Stimulated activated CD4-positive, alpha-beta T cell treated with anti-CD3 and anti-CD28 coated beads, TNF-alpha, amount 100 ng/mL, for 4 hours (primary cell): Measurements from ENCODE around the gene TRPM6.
A peak's percentile ranks its signal among the peaks of the same experiment; 100 is the strongest.
"Not testable (repeated sequence)": the region's sequence is repeated elsewhere in the genome, so short reads cannot be mapped to it uniquely, and the experiment has no call there.

Experiments used
- DNase-seq, 3 experiments: peaks; one replicate each; pipeline ENCODE4 v3.0.0-alpha.2; 2020; ENCODE audit warnings: low read depth in 3 of 3

TRPM6 gene, protein sequence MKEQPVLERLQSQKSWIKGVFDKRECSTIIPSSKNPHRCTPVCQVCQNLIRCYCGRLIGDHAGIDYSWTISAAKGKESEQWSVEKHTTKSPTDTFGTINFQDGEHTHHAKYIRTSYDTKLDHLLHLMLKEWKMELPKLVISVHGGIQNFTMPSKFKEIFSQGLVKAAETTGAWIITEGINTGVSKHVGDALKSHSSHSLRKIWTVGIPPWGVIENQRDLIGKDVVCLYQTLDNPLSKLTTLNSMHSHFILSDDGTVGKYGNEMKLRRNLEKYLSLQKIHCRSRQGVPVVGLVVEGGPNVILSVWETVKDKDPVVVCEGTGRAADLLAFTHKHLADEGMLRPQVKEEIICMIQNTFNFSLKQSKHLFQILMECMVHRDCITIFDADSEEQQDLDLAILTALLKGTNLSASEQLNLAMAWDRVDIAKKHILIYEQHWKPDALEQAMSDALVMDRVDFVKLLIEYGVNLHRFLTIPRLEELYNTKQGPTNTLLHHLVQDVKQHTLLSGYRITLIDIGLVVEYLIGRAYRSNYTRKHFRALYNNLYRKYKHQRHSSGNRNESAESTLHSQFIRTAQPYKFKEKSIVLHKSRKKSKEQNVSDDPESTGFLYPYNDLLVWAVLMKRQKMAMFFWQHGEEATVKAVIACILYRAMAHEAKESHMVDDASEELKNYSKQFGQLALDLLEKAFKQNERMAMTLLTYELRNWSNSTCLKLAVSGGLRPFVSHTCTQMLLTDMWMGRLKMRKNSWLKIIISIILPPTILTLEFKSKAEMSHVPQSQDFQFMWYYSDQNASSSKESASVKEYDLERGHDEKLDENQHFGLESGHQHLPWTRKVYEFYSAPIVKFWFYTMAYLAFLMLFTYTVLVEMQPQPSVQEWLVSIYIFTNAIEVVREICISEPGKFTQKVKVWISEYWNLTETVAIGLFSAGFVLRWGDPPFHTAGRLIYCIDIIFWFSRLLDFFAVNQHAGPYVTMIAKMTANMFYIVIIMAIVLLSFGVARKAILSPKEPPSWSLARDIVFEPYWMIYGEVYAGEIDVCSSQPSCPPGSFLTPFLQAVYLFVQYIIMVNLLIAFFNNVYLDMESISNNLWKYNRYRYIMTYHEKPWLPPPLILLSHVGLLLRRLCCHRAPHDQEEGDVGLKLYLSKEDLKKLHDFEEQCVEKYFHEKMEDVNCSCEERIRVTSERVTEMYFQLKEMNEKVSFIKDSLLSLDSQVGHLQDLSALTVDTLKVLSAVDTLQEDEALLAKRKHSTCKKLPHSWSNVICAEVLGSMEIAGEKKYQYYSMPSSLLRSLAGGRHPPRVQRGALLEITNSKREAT (N-terminal part only)

GRCh38 chr9:74887041-74887980, at the start of gene TRPM6:
TRPM6 (minus strand) TSS chr9:74887921; CDS start chr9:74887856, 65 bp downstream.
- peak in 1 of 3 experiments; percentile 21 for DNase-seq

GRCh38 chr9:74935008-74935407, 47.3 kb upstream of the TRPM6 start:
- no peak for DNase-seq

DNA sequence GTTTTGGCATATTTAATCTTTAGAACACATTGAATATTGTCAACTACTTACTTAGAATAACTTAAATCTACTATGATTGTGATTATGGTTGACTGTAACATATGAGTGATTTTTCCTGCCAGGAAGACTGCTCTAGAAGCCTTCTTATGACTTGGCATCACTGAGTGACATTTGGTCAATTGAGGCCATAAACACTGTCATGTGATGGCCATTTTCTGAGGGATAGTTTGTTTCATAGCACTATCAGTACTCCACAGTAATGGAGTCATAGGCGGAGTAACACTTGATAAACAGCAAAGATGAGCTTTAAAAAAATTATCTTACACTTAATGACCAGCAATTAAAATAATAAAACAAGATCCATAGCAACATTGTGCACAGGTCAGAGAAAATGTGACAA, 34.0 kb upstream of the TRPM6 start:
- no peak for DNase-seq

DNA sequence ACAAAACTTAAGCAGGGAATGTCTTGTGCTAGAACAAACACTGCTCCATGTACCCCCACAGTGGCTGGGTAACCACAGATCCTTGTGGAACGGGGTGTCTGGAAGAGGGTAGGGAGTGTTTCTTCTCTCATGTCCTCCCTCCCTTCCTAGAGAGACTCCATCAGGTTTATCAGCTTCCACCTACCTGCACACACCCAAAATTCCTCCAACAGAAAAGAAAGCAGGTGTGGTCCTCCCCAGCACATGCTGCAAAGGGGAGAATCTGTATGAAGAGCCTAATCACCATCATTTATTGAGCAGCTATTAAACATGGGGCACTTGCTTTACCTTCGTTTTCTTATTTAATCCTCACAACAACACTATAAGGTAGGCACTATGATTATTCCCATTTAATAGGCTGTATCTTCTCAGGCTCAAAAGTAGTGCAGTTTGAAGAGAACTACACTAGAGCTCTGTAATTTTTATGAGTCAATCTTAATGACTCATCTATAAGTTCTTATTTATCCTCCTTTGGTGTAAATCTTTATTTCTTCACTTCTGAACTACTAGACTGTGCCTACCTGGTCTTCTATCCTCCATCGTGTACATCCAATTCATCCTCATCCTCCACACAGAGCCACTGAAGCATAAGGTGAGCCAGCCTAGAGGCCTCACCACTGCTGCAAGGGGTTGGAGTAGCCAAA, 33.4 kb upstream of the TRPM6 start:
- no peak for DNase-seq

- no peak for DNase-seq
Measured at GRCh38 chr9:74910036-74910435, 22.3 kb upstream of the TRPM6 start.

DNA sequence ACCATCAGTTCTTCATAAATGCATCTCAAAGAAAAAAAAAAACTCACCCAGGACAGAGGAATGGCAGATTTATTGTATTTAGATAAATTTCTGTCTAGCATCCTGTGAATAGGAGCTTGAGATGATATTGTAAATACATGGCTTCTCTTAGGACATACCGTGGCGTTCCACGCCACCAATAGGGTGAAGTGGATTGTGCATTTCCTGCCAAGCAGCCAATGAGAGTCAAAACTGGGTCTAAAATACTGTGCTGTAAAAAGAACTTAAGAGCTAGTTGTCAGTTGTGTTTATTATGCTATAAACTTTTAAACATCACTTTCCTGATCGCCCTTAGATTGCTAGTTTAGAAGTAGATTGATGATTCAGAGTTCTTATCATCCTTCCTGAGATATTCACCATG, 20.9 kb upstream of the TRPM6 start:
- no peak for DNase-seq

DNA sequence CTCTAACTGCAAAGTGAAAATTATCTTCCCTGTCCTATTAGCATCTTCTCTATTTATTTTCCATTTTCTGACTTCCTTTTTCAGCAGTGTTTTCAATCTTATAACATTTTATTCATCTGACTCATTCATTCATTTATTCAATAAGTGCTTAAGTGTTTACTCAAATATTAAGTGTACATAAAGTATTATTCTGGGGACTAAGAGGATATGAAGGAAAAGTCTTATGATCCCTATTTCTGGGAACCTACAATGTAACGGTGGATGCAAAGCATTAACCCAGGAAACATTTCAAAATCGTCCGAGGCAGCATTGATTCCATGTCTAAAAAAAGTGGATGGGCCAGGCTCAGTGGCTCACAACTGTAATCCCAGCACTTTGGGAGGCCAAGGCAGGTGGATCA, 19.4 kb upstream of the TRPM6 start:
- DNase-seq: no peak

DNA sequence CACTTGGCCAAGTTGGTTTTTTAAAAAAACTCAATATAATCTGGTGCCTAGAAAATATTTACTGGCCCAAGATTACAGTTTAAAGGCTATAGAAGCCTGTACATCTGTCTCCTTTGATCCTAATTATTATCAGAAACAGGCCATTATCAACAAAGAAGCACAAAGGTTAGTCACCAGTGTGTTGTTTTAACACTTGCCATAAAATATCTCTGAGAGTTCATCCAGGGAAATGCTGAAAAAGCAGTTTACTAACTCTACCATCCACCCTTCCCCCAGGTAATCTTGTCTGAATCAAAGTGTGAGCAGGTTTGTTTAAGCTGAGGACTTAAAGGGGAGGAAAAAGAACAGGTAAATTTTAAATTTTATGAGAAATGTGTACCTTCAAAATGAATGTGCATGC, 13.3 kb upstream of the TRPM6 start:
- DNase-seq: no peak

GRCh38 chr9:74888449-74888848, 728 bp upstream of the TRPM6 start:
- not testable (repeated sequence) for DNase-seq

GRCh38 chr9:74887981-74888370, 255 bp upstream of the TRPM6 start:
- DNase-seq: no peak

GRCh38 chr9:74876382-74876949, 11.3 kb downstream of the TRPM6 start:
- DNase-seq: no peak

- no peak for DNase-seq
Measured at GRCh38 chr9:74875656-74876055, 12.1 kb downstream of the TRPM6 start.

- DNase-seq: no peak
Measured at GRCh38 chr9:74874220-74874619, 13.5 kb downstream of the TRPM6 start.

DNA sequence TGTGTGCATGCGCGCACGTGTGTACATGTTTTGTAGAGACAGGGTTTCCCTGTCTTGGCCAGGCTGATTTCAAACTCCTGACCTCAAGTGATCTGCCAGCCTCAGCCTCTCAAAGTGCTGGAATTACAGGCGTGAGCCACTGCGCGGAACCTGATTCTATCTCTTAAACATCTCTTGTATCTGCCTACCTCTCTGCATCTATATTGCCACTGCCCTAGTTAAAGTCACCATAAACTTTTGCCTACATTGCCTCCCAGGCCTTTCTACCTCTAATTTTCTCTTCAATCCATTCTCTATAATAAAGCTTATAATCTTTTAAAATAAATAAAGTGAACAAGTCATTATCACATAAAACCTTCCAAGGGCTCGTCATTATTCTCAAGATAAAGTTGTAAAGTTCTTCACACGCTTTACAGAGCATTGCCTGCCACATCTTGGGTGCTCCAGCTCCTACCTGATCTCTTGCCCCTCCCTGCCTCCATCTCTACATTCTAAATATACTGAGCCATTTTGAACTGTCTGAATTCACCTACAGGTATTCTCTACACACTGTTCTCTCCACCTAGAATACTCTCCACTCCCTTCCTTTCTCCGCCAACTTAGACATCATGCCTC, 15.0 kb downstream of the TRPM6 start:
- no peak for DNase-seq

DNA sequence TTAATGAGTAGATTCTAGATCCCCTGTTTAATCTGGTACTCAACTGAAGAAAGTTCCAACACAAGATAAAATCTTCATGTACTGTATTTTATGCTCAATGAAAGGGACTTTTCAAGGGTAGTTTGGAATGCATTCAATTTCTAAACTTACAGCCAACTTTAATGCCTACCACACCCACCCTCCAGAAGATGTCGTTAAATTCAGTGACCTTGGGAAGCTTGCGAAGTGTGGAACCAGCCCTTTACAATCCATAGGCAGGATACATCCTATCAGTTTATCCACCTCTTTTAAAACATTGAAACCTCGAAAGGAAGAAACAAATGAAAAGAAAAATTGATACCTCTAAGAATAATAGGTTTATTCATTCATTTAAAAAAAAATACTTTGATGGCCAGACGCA, 20.2 kb downstream of the TRPM6 start:
- DNase-seq: no peak

DNA sequence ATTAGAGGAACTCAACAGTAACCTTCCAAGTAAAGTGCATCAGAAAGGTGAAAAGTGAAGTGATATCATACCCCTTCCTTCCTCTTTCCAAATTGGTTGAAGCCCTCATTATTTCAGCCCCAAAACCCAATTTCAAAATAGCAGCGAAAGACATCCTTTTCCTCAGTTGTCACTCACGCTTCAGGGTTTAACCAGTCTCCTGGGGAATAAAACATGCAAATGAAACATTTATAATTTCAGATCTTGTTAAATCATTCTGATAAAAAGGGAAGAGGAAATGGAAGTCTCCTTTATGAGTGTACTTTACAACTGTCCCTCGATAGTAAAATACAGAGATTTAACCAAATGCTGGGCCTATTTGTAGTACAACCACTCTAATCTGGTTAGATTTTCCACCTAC, 22.5 kb downstream of the TRPM6 start:
- DNase-seq: no peak

- no peak for DNase-seq
Measured at GRCh38 chr9:74861773-74862474, 25.8 kb downstream of the TRPM6 start.

DNA sequence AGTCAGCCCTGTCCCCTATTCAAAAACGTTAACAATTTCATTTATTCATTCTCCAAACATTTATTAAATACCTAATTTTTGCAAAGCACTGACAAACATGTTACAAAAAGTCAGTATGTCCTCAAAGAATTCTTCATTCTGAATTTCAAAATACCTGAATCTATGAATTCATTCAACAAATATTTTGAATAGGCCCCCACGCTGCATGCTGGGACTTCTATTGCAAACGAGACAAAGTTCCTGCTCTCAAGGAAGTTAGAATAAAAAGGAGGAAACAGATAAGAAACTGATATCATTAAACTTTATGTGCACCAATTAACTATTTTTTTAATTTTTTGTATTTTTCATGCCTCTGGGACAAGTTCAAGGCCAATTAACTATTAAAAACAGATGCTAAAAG, 26.6 kb downstream of the TRPM6 start:
- no peak for DNase-seq

DNA sequence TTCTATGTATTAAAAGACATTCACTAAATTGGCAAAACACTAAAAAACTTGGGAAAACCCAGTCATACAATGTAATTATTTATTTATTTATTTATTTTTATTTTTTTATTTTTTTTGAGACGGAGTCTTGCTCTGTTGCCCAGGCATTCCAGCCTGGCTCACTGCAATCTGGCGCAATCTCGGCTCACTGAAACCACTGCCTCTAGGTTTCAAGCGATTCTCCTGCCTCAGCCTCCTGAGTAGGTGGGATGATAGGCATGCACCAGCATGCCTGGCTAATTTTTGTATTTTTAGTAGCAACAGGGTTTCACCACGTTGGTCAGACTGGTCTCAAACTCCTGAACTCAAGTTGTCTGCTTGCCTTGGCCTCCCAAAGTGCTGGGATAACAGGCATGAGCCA, 27.5 kb downstream of the TRPM6 start:
- DNase-seq: not testable (repeated sequence)
